GM13976 (cell line): ENCODE measurements around the gene RSU1.

Experiments
- DNase-seq: peaks from one replicate; pipeline ENCODE4 v3.0.0; 2012; ENCODE audit warnings: low spot score
- CTCF ChIP-seq: IDR thresholded peaks from 2 replicates; pipeline ENCODE4 v1.5.1; 2012; ENCODE audit warnings: borderline replicate concordance, mild to moderate bottlenecking; ENCODE audit not compliant: insufficient read depth; ENCODE audit errors: extremely low read depth, missing control alignments, control extremely low read depth
- in situ Hi-C: fragments of 300-500 bp; cut with MboI; formaldehyde crosslinking; loops from one replicate; pipeline ENCODE4 v1.12.0; 2022; ENCODE audit warnings: low sequenced_read_pairs, mixed read lengths, inconsistent platforms; ENCODE audit not compliant: unreplicated experiment

Gene RSU1

GRCh38 chr10:16712883-16713282 is 104.3 kb downstream of the RSU1 start:
- no peak for DNase-seq
- TF ChIP-seq CTCF = no peak
- in situ Hi-C loops = no loop called here

GRCh38 chr10:16700331-16700730 is 116.9 kb downstream of the RSU1 start:
- DNase-seq = no peak
- in situ Hi-C loops = no loop called here
- TF ChIP-seq CTCF = no peak

GRCh38 chr10:16699435-16700057 is 117.7 kb downstream of the RSU1 start:
- TF ChIP-seq CTCF = no peak
- in situ Hi-C loops = no loop called here

GRCh38 chr10:16698461-16698860 is 118.8 kb downstream of the RSU1 start:
- TF ChIP-seq CTCF = no peak
- in situ Hi-C loops = no loop called here
- DNase-seq = no peak

More at GRCh38 chr10:16699435-16700057, 117.7 kb downstream of the RSU1 start:
- DNase-seq = no peak

GRCh38 chr10:16690417-16690816 is 126.8 kb downstream of the RSU1 start:
- no peak for DNase-seq
- in situ Hi-C loops = no loop called here
- TF ChIP-seq CTCF = no peak

- no peak for DNase-seq
- in situ Hi-C loops = no loop called here
- TF ChIP-seq CTCF = no peak
Observed at GRCh38 chr10:16689696-16690095, 127.5 kb downstream of the RSU1 start.
